Right renal cortex interstitium (tissue), 3 donors: ENCODE measurements around the gene ADAMTS17. TPM values are rescaled to one million over a fixed set of nuclear protein-coding genes. Genes with fewer than 3 reads are reported as not detected.
"Not testable (repeated sequence)": the region's sequence is repeated elsewhere in the genome, so short reads cannot be mapped to it uniquely, and the experiment has no call there.

Source experiments
- DNase-seq, 3 donors: peaks; one replicate each; pipeline ENCODE4 v3.0.0-alpha.2; 2013; ENCODE audit warnings: low read depth in 3 of 3, low spot score in 2 of 3
- polyA plus RNA-seq, 3 donors: library from polyadenylated mRNA; unstranded; fragments of 120-200 nt; gene quantifications; one replicate each; pipeline ENCODE4 v1.2.1, GENCODE V29; 2013; ENCODE audit not compliant: insufficient read length in 3 of 3

The ADAMTS17 gene
- polyA plus RNA-seq, 3 donors = 1.4 to 2.1 (median 2.1) TPM

DNA sequence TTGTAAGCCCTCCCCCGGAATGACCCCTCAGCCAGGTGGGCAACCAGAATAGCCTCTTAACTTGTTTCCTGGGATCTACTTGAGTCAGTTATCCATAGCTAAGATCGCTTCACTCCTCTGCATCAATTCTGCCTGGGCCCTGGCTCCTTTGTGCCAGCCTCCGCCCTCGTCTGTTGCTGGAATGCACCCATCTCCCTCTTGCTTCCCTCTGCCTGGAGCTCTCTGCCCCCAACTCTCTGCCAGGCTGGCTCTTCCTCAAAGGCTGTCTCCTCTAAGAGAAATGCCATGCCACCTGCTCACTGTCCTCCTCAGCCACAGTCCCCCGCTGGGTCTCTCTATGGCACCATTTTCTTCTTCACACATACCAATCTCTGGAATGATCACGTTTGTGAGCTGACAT, 240.8 kb downstream of the ADAMTS17 start:
- no peak for DNase-seq

DNA sequence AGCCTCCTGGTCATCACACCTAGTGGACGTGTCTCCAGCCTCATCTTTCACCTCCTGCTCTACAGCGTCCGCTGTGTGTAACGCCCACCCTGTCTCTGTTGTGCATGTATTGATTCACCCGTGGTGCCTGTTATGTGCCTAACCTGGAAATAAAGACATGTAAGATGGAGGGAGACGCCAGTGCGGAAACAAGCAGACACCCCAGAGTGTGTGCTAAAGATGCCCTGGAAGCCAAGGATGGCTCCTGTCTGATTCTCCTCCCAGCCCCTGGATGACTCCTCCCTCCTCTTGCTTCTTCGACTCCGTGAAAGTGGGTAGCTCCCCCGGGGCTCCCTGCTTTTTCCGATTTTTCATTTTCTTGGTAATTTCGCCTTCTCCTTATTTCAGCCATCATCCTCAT, 241.8 kb downstream of the ADAMTS17 start:
- DNase-seq = no peak

DNA sequence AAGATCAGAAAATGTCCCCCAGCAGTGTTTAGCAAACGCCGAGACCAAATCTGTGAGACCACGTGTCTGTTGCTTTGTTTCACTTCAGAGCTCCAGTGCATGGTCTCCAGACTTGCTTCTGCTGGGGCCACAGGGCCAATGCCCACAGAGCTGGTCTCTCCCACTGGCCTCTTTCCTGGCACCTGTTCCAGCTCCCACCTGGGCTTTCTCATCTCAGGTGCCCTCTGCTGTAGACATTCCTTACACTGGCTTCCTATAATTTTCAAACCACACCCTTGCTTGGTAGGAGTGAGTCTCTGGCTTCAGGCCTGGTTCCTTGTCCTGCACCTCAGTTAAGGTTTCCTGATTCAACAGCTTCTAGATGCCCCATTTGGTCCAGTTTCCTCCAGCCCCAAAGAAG, 243.1 kb downstream of the ADAMTS17 start:
- DNase-seq = no peak

DNA sequence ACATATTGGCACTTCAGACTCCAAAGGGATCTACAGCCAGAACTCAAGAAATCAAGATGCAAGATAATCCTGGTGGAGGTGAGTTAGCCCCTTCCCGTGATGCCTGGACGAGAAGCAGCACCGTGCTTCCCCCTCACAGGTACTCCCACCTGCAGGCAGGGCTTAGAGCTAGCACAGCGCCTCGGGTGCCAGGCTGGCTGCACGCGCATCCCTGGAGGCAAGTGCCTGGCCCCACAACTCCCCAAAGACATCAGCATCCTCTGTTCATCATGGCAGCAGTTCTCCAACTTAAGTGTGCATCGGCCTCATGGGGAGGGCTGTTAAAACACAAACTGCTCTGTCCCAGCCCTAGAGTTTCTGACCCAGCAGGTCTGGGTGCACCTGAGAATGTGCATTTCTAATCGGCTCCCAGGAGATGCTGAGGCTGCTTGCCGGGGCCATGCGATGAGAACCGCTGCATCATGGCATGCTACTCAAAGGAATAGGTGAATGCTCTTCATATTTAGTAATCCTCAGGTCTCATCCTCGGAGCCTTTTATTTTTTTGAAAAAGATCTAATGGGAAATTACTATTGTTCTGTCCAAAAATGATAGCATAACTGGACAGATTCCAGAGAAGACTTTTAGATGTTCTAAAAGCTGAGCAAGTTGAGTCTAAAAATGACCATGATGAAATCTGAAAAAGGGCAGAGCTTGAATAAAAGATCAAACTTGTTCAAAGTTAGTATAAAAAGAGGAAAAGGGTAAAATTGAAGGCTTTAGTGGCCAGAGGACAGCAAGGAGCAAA, 244.2 kb downstream of the ADAMTS17 start:
- no peak for DNase-seq

DNA sequence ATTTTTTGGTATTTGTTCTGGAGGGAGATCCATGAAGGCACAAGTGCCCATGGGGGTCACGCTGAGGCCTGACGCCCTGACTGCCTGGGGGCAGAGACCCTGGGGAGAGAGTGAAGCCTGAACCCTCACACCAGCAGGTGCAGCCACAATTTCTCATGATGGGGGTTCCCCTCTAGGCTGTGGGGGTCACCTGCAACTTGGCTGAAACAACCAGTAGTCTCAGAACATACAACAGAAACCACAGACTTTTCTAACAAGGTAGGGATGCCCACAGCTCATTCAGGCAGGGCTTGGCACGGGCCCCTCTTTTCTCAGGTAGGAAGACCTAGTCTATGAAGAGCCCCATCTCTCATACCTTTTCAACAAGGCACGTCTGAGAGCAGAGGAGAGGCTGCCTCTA, 245.1 kb downstream of the ADAMTS17 start:
- no peak for DNase-seq

DNA sequence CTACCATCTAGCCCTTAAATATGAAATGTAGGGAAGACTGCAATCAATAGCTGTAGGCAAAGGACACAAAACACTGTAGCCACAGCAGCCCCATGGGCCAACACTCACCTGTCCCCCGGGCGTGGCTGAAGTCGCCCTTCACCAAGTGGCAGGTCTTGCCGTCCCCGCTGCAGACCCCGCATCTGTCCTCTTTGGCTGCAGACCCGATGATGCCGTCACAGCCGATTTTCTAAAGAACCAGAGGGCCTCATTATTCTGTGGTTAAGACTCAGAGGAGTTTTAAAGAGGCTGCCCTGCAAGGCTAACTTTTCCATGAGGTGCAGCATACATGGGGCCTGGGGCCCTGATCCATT, 245.6 kb downstream of the ADAMTS17 start:
- no peak for DNase-seq

DNA sequence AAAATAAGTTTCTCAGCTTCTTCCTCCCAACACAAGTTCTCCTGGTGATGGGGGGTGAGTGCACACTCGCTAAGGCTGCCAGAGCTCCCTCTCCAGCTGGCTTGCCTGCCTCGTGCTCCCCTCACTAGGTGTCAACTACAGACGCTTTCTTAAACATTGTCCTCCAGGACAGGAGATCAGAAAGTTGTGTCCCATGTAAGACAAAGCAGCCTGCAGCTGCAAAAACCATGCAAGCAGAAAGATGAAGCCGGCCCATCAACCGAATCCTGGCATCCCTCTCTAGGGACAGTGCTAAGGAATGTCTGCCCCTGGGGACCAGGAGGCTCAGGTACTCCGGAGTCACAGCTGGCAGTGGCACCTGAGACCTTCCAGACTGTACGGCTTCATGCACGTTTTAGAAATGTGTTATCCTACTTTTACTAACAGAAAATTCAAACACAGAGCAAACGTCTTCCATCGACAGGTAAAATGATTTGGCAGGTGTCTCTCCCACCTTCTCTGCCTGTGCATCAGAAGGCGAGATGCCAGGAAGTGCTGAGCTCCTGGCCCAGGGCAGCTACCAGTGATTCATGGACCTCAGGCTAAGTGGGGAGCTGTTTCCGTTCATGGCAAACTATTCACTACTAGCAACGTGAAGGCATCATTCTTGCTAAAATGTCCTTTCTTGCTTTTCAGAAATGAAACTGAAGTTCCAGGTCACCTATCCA, 246.1 kb downstream of the ADAMTS17 start:
- no peak for DNase-seq

DNA sequence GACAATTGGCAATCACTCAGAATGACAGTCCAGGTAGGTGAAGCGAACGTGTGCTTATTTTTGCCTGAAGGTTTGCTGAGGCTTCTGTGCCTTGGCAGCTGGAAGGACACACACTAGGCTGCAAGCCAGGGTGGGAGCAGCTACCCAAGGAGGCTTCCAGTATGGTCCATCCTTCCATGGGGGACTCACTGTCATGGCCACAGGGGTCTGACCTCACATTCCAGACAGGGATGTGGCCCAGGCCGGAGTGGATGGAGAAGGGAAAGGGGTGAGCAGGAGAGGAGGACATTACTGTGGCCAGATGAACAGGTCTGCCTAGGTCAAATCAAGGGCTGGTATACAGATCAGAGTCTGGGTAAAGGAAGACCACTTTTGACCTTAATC, 247.7 kb downstream of the ADAMTS17 start:
- DNase-seq = no peak

DNA sequence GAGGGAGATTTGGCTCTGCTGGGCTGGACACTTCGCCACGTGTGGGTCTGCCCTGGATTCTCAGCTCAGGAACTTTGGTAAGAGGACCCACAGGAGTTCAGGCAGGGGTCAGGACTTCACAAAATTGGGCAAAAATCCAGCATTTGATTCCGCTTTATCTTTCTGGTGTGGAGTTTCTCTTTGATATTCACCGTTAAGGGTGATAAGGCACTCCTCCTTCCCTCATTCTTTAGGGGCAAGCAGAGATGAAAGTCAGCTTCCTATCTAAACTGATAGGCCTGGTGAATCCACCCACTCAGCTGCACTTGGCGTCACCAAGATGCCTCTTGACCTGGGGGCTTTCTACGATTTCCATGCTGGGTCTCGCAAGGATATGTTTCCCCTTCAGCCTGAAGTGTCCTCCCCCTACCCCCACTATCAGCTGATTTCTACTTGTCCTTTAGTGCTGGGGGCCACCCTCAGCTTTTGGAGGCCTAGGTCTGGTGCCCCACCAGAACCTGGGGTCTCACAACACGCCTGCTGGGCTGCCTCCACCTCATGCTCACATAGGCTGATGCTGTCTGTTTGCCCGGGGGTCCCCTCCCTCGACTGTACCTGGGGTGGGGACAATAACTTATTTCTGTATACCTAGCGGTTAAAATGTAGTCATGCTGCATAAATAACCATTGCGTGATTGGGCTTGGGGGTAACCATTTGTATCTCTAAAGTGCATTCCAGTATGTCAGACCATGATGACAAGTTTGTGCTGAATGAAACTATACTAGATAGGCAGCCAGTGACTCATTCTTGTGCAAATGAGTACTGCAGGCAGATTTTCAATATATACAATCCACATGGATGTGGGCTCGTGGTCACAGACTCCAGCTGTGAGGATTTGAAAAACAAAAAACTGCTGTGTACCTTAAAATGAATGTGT, 248.3 kb downstream of the ADAMTS17 start:
- DNase-seq = no peak

DNA sequence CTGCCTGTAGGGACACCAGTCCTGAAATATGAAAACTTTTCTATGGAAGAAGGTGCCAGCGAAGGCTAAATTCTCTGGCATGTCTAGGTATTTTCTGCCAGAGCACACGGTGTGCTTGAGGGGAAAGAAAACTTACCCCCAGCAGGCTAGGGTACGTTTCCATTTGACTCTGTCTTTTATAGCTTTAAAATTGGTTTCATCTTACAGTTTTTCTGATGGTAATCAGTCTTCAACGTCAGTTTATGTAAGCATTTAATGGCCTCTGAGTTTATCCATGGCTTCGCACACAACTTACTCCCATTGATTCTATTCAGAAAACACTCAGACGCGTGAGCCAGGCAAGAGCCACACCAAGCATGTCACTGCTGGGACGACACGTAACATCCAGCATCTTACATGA, 249.7 kb downstream of the ADAMTS17 start:
- no peak for DNase-seq

DNA sequence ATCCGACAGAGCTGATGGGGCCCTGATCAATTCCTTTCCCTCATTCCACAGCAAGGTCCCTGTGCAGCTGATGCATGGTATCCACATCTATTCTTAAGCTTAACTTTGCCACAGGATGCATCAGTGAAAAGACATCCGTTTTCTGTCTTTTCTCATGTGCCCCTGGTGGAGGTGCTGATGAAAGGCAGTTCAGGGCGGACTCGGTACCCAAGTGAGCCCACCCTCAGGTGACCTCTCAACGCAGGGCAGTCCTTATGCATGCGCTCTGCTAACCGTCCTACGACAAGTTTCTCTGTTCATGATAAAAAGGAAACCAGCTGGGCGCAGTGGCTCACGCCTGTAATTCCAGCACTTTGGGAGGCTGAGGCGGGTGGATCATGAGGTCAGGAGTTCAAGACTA, 251.4 kb downstream of the ADAMTS17 start:
- DNase-seq = no peak

DNA sequence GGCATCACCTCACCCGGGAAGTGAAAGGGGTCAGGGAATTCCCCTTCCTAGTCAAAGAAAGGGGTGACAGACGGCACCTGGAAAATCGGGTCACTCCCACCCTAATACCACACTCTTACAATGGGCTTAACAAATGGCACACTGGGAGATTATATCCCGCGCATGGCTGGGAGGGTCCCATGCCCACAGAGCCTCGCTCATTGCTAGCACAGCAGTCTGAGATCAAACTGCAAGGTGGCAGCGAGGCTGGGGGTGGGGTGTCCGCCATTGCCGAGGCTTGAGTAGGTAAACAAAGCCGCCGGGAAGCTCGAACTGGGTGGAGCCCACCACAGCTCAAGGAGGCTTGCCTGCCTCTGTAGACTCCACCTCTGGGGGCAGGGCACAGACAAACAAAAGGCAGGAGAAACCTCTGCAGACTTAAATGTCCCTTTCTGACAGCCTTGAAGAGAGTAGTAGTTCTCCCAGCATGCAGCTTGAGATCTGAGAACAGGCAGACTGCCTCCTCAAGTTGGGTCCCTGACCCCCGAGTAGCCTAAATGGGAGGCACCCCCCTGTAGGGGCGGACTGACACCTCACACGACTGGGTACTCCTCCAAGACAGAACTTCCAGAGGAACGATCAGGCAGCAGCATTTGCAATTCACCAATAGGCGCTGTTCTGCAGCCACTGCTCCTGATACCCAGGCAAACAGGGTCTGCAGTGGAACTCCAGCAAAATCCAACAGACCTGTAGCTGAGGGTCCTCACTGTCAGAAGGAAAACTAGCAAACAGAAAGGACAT, 257.5 kb downstream of the ADAMTS17 start:
- DNase-seq = not testable (repeated sequence)

DNA sequence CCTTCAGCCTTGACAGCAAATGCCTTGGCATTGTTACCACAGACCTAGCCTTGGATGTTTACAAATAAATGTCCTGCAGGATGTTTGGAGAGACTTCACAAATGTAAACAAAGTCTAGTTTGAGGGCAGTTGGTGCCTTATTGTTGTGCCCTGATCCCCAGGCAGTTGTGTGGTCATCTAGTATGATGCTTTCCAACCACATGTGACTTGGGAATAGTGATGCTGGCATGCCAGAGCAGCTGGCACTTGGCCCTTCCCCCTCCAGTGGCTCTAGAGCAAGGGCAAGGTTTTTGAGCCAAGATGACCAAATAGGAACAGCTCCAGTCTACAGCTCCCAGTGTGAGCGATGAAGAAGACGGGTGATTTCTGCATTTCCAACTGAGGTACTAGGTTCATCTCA, 258.2 kb downstream of the ADAMTS17 start:
- DNase-seq = no peak

DNA sequence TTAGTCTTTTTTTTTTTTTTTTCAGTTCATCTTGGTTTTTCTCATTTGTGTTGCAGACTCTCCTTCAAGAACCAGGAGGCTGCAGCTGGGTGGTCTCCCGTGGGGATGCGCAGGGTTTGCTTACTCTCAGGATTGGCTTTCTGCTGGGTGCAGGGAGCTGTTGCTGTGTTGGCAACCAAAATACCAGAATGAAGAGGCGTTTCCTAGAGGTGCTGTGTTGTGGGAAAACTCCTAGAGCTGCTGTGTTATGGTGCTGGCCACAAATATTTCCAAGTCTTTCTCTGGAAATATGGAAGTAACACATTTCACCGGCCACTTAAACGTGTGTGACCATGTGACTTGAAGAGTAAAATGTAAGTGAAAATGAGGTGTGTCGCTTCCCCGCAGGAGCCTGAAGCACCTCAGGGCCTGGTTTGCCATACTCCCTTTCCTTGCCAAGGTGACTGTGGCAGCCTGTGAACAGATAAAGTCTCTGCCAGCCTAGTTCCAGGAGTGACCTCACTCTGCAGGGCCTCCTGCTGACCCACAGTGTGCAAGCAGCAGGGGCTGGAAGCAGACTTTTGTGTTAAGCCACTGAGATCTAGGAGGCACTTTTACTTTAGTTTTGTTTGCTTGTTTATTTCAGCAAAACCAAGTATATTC, 258.9 kb downstream of the ADAMTS17 start:
- no peak for DNase-seq

DNA sequence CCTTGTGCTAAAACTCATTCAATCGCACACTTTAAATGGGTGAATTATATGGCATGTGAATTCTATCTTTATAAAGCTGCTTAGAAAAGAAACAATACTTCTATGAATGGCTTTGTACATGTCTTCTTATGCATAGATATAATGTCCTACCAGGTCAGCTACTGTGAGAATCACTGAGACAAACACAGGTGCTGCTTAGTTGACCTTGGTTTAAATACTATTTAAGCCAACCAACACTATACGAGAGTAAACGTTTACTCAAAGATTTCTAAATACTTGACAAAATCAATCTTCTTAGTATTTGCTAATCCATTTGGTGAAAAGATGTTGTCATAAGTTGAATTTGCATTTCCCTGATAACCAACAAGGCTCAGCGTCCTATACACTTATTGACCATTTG, 260.3 kb downstream of the ADAMTS17 start:
- no peak for DNase-seq

DNA sequence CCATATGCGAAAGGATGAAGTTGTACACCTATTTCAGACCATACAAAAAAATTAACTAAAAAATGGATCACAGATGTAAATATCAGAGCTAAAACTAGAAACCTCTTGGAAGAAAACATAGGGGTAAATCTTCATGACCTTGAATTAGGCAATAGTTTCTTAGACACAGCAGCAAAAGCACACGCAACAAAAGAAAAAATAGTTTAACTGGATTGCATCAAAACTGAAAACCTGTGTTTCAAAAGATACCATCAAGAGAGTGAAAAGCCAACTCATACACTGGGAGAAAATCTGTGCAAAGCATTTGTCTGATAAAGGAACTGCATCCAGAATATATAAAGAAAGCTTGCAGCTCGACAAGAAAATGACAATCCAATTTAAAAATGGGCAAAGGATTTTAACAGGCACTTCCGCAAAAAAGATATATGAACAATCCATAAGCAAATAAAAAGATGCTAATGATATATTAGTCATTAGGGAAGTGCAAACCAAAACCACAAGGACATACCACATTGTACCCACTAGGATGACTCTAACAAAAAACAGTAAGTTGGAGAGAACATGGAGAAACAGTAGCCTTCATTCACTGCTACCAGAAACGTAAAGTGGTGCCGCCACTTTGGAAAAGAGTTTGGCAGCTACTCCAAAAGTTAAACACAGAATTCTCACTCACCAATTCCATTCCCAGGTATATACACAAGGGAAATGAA, 263.1 kb downstream of the ADAMTS17 start:
- no peak for DNase-seq

DNA sequence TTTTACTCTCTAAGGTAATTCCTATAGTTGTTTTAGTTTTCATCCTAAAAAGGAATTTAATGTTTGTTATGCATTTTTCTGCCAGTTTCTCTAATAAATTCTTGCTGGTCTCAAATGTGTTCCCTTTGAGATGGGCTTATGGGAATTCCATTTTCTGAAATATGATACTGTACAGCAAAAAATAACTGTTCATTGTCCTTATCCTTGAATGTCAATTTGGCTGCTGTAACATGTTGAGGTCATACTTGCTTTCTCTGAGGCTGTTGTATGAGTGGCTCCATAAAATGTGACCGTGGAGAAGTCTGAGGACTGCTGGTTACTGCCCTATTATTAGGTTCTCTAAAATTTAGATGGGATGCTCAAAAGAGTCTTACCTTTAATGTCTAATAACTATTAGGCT, 266.5 kb downstream of the ADAMTS17 start:
- DNase-seq = no peak

DNA sequence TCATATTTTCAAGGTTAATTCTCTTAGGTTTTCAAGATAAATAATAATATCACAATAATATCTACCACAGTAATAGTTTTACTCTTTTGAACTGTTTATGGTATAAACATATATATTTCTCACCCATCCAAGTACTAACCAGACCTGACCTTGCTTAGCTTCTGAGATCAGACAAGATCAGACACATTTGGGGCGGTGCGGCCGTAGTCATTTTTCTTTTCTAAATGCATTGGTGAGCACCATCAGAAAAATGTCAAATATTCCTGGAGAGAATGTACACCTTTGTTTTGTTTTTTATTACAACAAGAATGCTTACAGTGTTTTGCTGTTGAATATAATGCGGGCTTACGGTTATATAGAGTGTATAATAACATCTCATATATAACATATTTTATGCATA, 267.8 kb downstream of the ADAMTS17 start:
- DNase-seq = no peak

DNA sequence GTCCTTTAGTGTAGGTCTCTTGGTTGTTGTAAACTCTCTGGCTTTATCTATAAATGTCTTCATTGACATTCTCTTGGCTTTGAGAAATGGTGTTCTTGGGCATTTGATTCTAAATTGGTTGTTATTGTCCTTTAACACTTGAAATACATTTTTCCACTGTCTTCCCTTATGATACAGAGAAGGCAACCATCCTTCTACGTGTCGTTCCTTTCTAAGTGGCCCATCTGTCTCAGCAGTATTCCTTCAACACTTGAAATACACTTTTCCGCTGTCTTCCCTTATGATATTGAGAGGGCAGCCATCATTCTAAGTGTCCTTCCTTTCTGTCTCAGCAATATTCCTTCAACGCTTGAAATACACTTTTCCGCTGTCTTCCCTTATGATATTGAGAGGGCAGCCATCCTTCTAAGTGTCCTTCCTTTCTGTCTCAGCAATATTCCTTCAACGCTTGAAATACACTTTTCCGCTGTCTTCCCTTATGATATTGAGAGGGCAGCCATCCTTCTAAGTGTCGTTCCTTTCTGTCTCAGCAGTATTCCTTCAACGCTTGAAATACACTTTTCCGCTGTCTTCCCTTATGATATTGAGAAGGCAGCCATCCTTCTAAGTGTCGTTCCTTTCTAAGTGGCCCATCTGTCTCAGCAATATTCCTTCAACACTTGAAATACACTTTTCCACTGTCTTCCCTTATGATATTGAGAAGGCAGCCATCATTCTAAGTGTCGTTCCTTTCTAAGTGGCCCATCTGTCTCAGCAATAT, 275.1 kb downstream of the ADAMTS17 start:
- DNase-seq = not testable (repeated sequence)
